Inferior parietal cortex (tissue), 1 donor: ENCODE results near the gene LIPN.
"Not testable (repeated sequence)": the region's sequence is repeated elsewhere in the genome, so short reads cannot be mapped to it uniquely, and the experiment has no call there.

Experiments
- DNase-seq: peaks from one replicate; pipeline ENCODE4 v3.0.0-alpha.2; 2016; ENCODE audit errors: extremely low spot score

LIPN gene

GRCh38 chr10:88759366-88760101 lies at the start of gene LIPN:
TSS of gene LIPN (plus strand) at chr10:88760020. CDS start at chr10:88761406, 1,386 bp downstream.
- DNase-seq: no peak

- no peak for DNase-seq
Measured at GRCh38 chr10:88715517-88715916, 44.3 kb upstream of the LIPN start.

GRCh38 chr10:88721392-88721791 lies 38.4 kb upstream of the LIPN start:
- no peak for DNase-seq

GRCh38 chr10:88725798-88726197 lies 34.0 kb upstream of the LIPN start:
- DNase-seq: no peak

GRCh38 chr10:88728107-88728763 lies 31.6 kb upstream of the LIPN start:
- DNase-seq: no peak

- DNase-seq: no peak
Measured at GRCh38 chr10:88730864-88731263, 29.0 kb upstream of the LIPN start.

- DNase-seq: no peak
Measured at GRCh38 chr10:88731296-88731695, 28.5 kb upstream of the LIPN start.

- no peak for DNase-seq
Measured at GRCh38 chr10:88733215-88733614, 26.6 kb upstream of the LIPN start.

GRCh38 chr10:88735661-88736060 lies 24.2 kb upstream of the LIPN start:
- DNase-seq: no peak

- not testable (repeated sequence) for DNase-seq
Measured at GRCh38 chr10:88741921-88742320, 17.9 kb upstream of the LIPN start.

- DNase-seq: no peak
Measured at GRCh38 chr10:88742448-88742847, 17.4 kb upstream of the LIPN start.

- no peak for DNase-seq
Measured at GRCh38 chr10:88744002-88744401, 15.8 kb upstream of the LIPN start.

GRCh38 chr10:88745633-88746032 lies 14.2 kb upstream of the LIPN start:
- no peak for DNase-seq

GRCh38 chr10:88754287-88754686 lies 5.5 kb upstream of the LIPN start:
- DNase-seq: no peak

- no peak for DNase-seq
Measured at GRCh38 chr10:88755753-88756152, 4.1 kb upstream of the LIPN start.

GRCh38 chr10:88756660-88757059 lies 3.2 kb upstream of the LIPN start:
- no peak for DNase-seq

- DNase-seq: no peak
Measured at GRCh38 chr10:88762906-88763305, 3.1 kb downstream of the LIPN start.

GRCh38 chr10:88763441-88763840 lies 3.6 kb downstream of the LIPN start:
- no peak for DNase-seq

GRCh38 chr10:88764110-88764509 lies 4.3 kb downstream of the LIPN start:
- DNase-seq: no peak

GRCh38 chr10:88765816-88766215 lies 6.0 kb downstream of the LIPN start:
- DNase-seq: no peak

- DNase-seq: no peak
Measured at GRCh38 chr10:88769384-88769783, 9.6 kb downstream of the LIPN start.

GRCh38 chr10:88781206-88781605 lies 21.4 kb downstream of the LIPN start:
- no peak for DNase-seq

- DNase-seq: no peak
Measured at GRCh38 chr10:88782222-88782621, 22.4 kb downstream of the LIPN start.
